GM21447 (cell line): ENCODE results near the gene OLIG3.

Source experiments
- ATAC-seq: cut with Tn5 transposase; IDR thresholded peaks from one replicate; pipeline ENCODE4 v1.9.1; 2021; ENCODE audit not compliant: unreplicated experiment

OLIG3 gene

DNA sequence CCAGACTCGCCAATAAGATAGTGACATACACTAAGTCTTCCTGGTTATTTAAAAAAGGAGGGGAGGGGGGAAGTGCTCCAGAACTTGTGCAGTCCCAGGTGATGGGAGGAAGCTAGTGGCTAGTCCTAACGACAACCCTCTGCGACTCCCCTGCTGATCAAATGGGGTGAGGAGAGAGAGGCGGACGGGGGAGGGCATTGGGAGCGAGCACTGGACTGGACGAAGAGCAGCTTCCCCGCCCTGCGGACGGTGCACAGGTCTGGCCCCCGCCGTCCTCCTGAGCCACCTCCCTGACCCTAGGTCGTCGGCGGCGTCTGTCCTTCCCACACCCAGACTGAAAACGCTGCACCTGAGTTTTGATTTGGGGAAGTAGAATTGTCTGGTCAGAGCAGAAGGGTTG lies 2.2 kb upstream of the OLIG3 start:
- no peak for ATAC-seq

GRCh38 chr6:137495703-137496336 lies 1.6 kb upstream of the OLIG3 start:
- no peak for ATAC-seq

DNA sequence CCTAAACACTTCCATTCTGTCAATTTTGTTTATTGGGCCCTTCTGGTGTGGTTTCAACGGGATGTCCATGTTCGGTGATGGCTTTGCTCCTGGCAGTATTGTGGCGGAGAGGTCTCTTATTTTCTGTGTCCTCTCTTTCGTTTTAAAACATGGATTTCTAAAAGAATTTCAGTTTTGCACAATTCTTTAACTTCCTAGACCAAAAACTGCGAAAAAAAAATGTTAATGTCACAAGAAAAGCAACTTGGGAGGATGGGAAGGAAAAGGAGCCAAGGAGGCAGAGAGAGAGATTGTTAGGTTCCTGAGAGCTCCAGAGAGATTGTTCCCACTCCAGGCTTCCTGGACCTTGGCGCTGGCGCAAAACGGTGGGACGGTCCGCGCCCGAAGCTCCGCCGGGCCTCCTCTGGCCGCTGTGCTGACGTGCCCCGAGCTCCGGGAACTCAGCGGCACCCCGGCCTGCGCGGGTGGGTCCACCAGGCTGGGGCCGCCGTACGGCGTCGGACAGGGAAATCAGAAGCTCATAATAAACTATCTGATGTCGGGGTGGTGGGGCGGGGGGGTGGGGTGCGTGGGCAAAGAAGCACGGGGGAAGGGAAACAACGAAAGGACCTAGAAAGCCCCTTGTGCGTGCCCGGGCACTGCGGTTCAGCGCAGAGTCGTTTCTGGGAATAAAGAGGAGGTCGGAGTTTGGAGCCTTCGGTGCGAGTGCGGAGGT lies 951 bp upstream of the OLIG3 start:
- no peak for ATAC-seq

- no peak for ATAC-seq
Observed at GRCh38 chr6:137493218-137494038, 766 bp downstream of the OLIG3 start.

- no peak for ATAC-seq
Observed at GRCh38 chr6:137492289-137493217, 1.6 kb downstream of the OLIG3 start.

DNA sequence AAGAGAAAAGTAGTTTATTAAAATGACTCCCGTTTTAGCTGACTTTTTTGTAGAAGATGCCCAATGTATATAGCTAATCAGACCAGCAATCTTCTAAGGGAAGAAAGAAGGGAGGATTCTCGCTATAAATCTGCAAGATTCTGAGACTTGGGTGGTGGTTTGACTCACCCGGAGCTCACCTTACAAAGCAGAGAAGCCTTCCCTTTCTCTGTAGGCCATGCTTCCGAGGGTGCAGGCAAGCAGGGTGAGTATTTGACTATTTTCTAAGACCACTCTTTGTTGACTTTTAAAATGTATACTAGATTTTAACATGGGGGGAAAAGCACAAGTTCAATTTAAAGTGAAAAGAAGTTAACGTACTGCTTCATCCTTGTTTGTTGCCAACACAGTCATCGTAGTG lies 2.7 kb downstream of the OLIG3 start:
- no peak for ATAC-seq

DNA sequence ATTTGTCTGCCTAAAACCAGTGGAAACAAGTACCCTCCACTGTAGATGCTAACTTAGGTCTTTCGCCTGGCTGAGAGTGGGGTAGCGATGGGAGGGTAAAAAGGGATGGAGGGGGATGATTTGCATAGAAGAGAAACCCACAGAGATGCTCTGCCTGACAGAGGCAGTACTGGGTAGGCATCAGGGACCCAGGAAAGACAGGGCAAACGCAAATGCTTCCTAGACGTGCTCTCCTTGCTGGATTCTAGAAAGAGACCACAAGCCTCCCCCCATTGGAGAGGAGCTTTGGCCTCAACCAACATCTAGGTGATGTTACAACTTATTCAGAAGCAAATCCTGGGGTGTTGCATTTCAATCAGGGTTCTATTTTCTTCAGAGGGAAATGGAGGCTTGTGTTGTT lies 3.2 kb downstream of the OLIG3 start:
- ATAC-seq = no peak

DNA sequence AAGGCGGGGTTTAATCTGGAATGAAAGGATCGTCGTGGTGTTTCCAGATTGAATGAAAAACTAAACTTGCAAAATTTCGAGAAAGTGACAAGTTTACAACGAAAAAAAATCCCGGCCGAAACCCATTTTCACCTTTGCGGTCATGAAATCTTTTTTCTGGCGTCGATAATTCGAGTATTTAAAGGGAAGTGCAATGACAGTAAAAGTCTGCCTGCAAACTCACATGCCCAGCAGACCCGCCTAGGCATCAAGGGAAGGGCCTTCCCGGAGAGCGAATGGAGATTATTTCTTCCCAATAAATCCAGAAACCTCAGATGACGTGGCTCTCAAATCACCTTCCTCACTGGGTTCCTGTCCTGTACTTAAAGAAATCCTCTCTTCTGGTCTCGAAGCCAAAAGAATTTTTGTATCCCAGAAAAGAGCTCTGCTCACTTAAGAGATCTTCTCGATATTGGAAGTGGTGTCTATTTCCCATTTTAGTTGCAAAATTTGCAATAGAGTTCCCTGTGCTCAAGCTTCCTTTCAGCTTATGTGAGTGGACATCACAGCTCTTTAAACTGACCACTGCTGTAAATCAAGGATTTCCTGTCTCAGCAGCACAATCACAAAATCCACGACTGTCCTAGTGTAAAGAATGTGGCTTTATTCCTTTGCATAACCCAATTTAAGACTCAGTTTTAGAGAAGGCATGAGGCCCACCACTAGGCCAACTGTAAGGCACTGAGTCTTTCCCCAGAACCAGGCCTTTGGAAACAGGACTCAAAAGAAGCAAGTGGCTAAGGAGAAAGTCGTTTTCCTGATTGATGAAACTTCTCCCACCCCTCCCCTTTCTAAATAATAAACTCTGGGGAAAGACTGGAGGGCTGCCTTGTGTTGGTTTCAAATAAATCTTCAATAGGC lies 3.9 kb downstream of the OLIG3 start:
- ATAC-seq = no peak

DNA sequence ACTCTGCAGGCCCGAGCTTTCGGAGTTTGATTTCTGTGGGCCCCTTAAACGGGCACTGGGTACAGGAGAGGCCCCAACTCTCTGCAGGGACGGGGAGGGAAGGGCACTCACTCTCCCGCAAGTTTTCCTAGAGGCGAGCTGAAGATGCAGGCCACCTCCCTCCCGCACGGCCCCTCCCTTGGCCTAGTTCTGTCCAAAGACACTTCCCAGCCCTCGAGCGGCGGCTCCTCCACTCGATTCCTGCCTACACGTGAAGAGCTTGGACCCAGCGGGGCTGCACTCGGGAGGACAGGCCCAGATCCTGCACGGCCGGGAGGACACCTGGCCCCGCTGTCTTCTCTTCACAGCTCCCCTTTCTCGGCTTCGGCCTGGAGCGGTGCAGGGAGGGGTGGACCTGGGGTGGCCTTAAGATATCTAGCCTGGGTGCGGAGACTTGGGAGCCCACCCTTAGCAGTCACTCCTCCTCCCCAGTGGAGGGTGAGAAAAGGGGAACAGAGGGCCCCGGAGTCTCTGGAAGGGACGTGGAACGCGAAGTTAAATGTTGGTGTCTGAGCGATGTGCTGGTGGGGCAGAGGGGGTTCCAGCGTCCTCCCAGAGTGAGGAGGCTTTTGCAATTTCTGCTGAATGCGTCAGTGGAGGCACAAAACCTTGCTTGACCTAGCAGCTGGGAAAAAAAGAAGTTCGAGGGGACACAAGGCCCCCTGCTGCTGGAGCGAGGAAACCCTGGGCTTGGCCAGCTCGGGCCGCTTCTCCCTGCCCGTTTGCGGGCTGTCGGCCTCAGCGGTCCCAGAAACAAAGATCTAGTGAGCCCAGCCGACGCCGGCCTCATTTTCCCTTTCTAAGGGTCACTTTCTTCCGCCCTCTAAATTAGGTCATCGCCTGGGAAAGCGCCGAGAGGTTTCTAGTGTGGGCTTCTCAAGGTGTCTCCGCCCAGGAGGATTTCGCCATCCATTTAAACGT lies 4.9 kb downstream of the OLIG3 start:
- ATAC-seq = no peak

GRCh38 chr6:137488150-137489045 lies 5.8 kb downstream of the OLIG3 start:
- ATAC-seq = no peak

- no peak for ATAC-seq
Observed at GRCh38 chr6:137487869-137488149, 6.4 kb downstream of the OLIG3 start.

DNA sequence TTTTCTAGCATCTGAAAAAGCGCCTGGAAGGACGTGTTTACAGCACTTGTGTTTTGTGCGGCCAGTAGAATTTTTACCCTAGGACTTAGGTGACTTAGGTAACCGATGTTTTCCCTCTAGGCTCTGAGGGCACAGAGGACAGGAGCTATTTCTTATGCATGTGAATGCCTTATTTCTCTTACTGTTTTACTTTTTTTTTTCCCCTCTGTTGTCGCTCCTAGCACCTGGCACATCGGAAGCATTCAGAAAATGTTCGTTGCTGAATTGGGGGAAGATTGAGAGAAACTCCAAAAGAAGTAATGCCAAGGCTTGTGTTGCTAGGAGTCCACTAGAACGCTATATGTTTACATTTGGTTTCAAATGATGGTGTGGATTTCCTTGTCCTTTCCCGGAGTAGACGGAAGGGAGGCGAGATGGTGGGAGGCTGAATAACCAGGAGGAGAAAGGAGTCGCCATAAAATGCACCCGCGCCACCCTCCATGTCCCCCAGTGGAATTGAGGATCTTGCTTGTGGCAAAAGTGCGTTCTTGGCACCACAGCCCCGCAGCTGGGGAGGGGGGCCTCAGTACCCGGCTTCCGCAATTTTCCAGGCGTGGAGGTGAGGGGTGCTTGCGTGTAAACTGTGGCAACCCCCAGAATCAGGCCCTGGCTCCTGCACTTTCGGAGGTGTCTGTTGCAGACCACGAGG lies 6.9 kb downstream of the OLIG3 start:
- ATAC-seq = no peak

DNA sequence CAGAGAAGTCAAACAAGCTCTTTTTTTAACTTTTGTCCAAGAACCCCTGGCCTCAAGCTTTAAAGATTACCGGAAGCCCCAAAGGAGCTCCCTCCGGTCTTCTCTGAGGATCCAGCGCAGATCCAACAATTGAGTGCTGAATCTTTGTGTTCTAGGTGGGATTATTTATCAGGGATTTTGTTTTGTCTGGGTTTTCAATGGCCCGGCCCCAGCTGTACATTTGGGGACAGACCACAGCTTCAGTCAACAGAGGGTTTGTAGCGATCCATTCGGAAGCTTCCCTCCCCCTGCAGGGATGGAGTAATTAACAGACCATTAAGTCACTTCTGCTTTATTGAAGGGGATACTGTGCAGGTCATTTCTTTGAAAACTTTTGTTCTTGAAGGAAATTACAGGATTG lies 7.8 kb downstream of the OLIG3 start:
- no peak for ATAC-seq

- ATAC-seq = no peak
Observed at GRCh38 chr6:137480431-137480830, 13.8 kb downstream of the OLIG3 start.

DNA sequence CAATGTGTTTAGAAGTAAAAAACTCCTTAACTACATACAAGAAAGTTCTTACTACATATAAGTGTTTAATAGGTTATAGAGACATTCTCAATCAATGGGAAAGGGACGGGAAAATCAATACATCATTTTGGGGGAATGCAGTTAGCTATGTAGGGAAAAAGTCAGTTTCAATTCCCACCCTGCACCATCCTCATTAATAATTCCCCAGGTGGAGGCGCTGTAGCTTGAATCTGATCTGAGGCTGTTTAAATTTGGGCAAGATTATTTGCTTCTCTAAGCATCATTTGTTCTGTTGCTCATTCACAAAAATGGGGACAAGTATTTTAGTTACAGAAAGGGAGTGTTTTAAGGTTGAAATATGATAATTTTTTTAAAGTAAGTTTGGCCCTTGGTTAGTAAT lies 19.1 kb downstream of the OLIG3 start:
- no peak for ATAC-seq

DNA sequence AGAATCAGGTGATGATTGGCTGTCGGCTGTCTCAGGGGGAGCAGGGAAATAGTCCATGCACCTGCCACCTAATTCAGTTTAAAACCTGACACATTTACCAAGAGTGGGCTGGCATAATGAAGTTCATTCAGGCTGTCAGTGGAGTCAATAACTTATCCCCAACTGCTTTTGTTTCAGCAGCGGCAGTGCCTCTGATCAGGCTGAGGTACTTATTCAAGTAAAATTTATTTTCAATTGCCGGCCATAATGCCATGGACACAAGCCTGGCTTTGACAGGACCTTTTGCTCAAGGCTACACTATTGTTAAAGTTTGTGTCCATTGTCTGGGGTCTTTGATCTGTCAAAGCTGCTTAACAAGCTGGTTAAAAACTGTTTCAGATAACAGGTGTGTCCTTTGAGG lies 20.6 kb downstream of the OLIG3 start:
- ATAC-seq = no peak

DNA sequence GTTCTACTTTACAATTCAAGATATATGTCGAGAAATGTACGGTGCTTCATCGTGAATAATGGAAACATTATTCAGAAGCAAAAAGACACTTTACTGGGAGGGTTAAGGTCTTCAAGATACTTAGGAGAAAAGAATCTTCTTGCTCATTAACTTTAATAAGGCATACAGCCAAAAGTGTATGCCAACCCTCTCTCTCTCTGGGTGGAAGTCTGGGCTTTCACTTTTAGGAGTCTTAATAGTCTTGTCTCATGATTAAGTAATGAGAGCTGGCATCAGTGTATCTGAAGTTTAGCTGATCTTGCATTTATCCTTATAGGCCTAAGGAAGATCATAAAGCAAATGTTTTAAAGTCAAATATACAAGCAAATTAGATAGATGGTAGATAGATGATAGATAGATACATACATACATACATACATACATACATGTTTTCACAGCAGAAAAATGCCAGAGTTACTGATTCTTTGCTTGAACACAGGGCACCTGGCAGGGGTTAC lies 21.5 kb downstream of the OLIG3 start:
- no peak for ATAC-seq
